Adrenal gland (tissue), 5 donors: Measurements from ENCODE around the gene ANKK1.

ENCODE experiments used
- CTCF ChIP-seq, 6 experiments: fragments of 450-650 bp in 4 of 6; fragments of 200-600 bp in 2 of 6; sonication (generic) in 1 of 6; IDR thresholded peaks; 1 replicate in 5 of 6; 2 replicates in 1 of 6; pipeline versions ENCODE4 v1.5.1 to v1.8.0; 2016 to 2021; ENCODE audit warnings: antibody characterized with exemption in 6 of 6, mild to moderate bottlenecking in 2 of 6, moderate library complexity in 1 of 6
- POLR2A ChIP-seq, 2 donors: fragments of 450-650 bp; IDR thresholded peaks; one replicate each; pipeline ENCODE4 v1.6.1; 2017; ENCODE audit warnings: antibody characterized with exemption in 2 of 2, mild to moderate bottlenecking in 2 of 2, moderate library complexity in 1 of 2
- donor health status: DM: no; HTN: no; CAD: no.

- TF ChIP-seq CTCF (IDR thresholded peaks at IDR 0.05) (no peak), POLR2A (IDR thresholded peaks at IDR 0.05) (no peak)
These were observed 14.1 kb downstream of the ANKK1 start for GRCh38 chr11:113401718-113402117.
